ENCODE data around the gene TSPAN16.
"Not testable (repeated sequence)": the region's sequence is repeated elsewhere in the genome, so short reads cannot be mapped to it uniquely, and the experiment has no call there.

The TSPAN16 gene

GRCh38 chr19:11320278-11320995, 24.5 kb downstream of the TSPAN16 start:
- not testable (repeated sequence) for DNase-seq (ENCODE audit: low read depth)

DNA sequence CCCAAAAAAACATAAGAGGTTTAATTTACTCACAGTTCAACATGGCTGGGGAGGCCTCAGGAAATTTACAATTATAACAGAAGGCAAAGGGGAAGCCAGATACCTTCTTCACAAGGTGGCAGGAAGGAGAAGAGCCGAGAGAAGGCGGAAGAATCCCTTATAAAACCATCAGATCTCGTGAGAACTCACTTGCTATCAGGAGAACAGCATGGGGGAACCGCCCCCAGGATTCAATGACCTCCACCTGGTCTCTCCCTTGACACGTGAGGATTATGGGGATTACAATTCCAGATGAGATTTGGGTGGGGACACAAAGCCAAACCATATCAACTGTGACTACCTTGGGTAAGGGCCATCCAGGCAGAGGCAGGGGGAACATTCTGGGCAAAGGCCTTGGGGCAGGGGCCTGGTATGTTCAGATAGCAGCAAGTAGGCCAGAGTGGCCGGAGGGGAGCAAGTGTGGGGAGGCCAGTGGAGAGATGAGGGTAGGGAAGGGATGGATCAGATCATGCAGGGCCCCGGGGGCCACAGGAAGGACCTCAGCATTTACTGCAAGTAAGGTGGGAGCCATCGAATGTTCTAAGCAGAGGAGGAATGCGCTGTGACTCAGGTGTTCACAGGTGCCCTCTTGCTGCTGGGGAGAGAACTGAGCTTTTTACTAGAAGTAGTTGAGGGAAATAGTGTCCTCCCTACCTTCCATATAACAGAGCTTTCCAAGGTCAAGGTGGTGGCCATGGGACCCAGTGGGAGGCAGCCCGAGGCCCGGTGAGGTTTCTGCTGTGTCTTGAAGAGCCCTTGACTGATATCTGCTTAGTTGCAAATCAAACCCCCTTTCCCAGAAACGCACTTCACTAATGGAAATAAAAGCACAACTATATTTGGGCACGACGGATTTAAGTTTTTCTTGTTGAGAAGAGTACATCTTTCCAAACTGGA, 25.5 kb downstream of the TSPAN16 start:
- DNase-seq (ENCODE audit: low read depth), result no peak

- no peak for DNase-seq (ENCODE audit: low read depth)
Measured at GRCh38 chr19:11322269-11323024, 26.5 kb downstream of the TSPAN16 start.

- DNase-seq (ENCODE audit: low read depth), result no peak
Measured at GRCh38 chr19:11323601-11324078, 27.7 kb downstream of the TSPAN16 start.

GRCh38 chr19:11324079-11324661, 28.2 kb downstream of the TSPAN16 start:
- DNase-seq (ENCODE audit: low read depth), result peak; percentile 78

DNA sequence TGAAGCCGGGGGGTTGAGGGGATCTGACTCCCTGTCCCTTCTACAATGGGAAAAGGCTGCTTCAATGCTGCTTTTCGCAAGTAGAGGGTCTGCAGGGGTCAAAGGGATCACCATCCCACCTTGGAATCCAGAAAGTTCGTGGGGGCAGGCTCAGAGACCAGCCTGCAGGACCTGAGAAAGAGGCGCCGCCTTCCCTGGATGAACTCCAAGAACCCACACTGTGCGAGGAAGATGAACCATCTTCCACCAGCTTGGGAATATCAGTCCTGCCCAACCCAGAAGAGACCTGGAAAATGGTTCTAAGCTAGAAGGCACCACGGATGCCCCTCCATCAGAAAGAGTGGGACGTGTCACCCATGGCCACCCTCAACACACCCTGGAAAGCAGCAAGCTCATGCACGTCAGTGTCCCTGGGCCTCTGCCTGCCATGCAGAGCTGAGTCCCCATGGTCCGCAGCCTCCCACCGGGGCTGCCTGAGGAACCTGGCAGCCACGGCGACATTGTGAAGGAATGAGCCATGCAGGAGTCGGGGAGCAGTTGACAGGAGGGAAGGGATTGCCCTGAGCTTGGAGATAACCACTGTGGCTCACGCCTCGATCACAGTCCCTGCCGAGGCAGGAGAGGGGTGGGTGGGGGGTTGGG, 28.9 kb downstream of the TSPAN16 start:
- no peak for DNase-seq (ENCODE audit: low read depth)

- DNase-seq (ENCODE audit: low read depth), result no peak
Measured at GRCh38 chr19:11325544-11325943, 29.6 kb downstream of the TSPAN16 start.

DNA sequence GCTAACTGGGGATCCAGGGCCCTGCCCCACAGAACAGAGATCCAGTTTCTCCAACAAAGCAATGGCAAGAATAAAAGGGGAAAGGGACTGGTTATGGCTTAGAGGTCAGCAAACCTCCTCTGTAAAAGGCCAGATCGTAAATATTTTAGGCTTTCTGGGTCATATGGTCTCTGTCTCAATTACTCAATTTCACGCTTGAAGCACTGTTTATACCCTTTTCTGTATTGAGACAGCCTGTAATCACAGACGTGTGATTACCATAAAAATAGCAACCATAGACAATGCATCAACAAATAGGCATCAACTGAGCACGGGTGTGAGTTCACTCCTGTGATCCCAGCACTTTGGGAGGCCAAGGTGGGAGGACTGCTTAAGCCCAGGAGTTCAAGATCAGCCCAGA, 34.2 kb downstream of the TSPAN16 start:
- no peak for DNase-seq (ENCODE audit: low read depth)

GRCh38 chr19:11331502-11331901, 35.5 kb downstream of the TSPAN16 start:
- DNase-seq (ENCODE audit: low read depth), result no peak

DNA sequence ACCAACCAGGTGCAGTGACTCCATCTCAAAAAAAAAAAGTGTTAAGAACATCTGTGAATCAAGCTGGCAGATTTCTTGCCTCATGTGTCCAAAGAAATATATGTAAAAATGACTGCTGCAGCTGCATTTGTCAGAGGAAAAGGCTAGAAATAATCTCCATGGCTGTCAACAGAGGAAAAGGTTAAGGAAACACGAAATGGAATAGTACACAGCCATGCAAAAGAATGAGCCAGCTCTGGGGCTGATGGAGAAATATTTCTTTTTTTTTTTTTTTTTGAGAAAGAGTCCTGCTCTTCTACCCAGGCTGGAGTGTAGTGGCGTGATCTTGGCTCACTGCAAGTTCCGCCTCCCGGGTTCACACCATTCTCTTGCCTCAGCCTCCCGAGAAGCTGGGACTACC, 36.9 kb downstream of the TSPAN16 start:
- no peak for DNase-seq (ENCODE audit: low read depth)

GRCh38 chr19:11333838-11334237, 37.9 kb downstream of the TSPAN16 start:
- not testable (repeated sequence) for DNase-seq (ENCODE audit: low read depth)

DNA sequence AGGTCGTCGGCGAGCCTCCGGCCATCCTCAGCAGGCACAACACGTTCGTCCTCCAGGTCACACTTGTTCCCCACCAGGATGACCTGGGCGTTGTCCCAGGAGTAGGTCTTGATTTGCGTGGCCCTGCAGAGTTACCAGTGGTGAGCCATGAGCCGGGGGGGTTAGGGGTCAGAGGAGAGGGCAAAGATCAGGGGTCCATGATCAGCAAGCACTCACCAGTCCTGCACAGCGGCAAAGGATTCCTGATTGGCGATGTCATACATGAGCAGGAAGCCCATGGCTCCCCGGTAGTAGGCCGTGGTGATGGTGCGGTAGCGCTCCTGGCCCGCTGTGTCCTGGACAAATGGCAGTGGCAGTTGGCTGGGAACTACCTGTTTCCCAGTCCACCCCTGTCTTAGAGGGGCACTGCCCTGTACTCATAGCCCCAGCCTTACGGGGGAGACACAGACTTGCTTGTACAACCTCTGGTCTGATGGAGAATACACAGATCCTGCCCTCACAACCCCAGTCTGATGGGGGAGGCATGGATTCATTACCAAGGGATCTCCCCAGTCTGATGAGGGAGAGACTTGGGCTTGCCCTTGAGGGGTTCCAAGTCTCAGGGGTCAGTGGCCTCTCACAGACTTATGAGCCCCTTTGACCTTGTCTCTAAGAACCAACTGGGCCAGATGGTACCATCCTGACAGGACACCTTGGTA, 39.6 kb downstream of the TSPAN16 start:
- no peak for DNase-seq (ENCODE audit: low read depth)

- no peak for DNase-seq (ENCODE audit: low read depth)
Measured at GRCh38 chr19:11337080-11337479, 41.1 kb downstream of the TSPAN16 start.

GRCh38 chr19:11338121-11338520, 42.2 kb downstream of the TSPAN16 start:
- no peak for DNase-seq (ENCODE audit: low read depth)

- DNase-seq (ENCODE audit: low read depth), result no peak
Measured at GRCh38 chr19:11338569-11339253, 42.8 kb downstream of the TSPAN16 start.

- DNase-seq (ENCODE audit: low read depth), result peak; percentile 47
Measured at GRCh38 chr19:11339254-11340098, 43.5 kb downstream of the TSPAN16 start, which contains the start of gene RAB3D. TSS of gene RAB3D (minus strand) at chr19:11339657. CDS start at chr19:11337399, 2,258 bp downstream.

- not testable (repeated sequence) for DNase-seq (ENCODE audit: low read depth)
Measured at GRCh38 chr19:11340099-11340467, 44.1 kb downstream of the TSPAN16 start.

- no peak for DNase-seq (ENCODE audit: low read depth)
Measured at GRCh38 chr19:11342429-11342828, 46.5 kb downstream of the TSPAN16 start.

All from non-pigmented ciliary epithelial cell (primary cell).